Fibroblast of the aortic adventitia (primary cell): Measurements from ENCODE around the gene SOX6. TPM values are rescaled to one million over a fixed set of nuclear protein-coding genes. Genes with fewer than 3 reads are reported as not detected.

Experiments used
- DNase-seq: peaks from one replicate; pipeline ENCODE4 v3.0.0-alpha.2; 2010; ENCODE audit warnings: low read depth
- H3K4me3 ChIP-seq: 2 replicates; pipeline ENCODE4 v1.5.1; 2011; ENCODE audit warnings: low read depth, mild to moderate bottlenecking, control low read depth, low read length, moderate library complexity
- total RNA-seq: library from RNA; depleted of rRNA; stranded (reverse); fragments of >200 nt; gene quantifications from 2 replicates; pipeline ENCODE4 v1.2.3, GENCODE V29; 2012; ENCODE audit warnings: low replicate concordance
- TF ChIP-seq, protein P1 (sequence below): IDR thresholded peaks from 2 replicates; pipeline ENCODE4 v1.5.1; 2011; ENCODE audit warnings: mild to moderate bottlenecking, low read length, control low read depth, inconsistent platforms; ENCODE audit not compliant: insufficient read depth

Gene SOX6
- total RNA-seq, 1 donor, result 0.36 TPM

DNA sequence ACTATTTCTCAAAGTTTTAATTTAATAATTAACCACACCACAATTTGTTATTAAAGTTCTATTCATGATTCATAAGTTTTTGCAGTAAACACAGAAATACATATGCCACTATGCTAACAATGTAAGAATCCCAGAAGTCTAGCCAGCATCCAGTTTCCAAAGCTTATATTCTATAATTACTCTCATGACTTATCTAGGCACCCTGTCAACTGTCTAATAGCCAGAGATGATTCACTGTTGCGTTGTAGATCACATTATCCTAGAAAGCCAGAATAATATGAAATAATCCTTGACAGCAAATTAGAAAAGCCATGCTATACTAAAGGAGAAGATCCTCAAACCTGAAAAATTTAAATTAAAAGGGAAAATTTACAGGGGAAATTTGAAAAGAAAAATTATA, 141.0 kb downstream of the SOX6 start:
- H3K4me3 ChIP-seq, result no peak overlapping the region
- no peak for DNase-seq
- TF ChIP-seq, protein P1, sequence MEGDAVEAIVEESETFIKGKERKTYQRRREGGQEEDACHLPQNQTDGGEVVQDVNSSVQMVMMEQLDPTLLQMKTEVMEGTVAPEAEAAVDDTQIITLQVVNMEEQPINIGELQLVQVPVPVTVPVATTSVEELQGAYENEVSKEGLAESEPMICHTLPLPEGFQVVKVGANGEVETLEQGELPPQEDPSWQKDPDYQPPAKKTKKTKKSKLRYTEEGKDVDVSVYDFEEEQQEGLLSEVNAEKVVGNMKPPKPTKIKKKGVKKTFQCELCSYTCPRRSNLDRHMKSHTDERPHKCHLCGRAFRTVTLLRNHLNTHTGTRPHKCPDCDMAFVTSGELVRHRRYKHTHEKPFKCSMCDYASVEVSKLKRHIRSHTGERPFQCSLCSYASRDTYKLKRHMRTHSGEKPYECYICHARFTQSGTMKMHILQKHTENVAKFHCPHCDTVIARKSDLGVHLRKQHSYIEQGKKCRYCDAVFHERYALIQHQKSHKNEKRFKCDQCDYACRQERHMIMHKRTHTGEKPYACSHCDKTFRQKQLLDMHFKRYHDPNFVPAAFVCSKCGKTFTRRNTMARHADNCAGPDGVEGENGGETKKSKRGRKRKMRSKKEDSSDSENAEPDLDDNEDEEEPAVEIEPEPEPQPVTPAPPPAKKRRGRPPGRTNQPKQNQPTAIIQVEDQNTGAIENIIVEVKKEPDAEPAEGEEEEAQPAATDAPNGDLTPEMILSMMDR, result no peak

- TF ChIP-seq, protein P1, result no peak
- no peak for DNase-seq
- H3K4me3 ChIP-seq, result no peak overlapping the region
These were observed 144.9 kb downstream of the SOX6 start for GRCh38 chr11:16211407-16211806.

DNA sequence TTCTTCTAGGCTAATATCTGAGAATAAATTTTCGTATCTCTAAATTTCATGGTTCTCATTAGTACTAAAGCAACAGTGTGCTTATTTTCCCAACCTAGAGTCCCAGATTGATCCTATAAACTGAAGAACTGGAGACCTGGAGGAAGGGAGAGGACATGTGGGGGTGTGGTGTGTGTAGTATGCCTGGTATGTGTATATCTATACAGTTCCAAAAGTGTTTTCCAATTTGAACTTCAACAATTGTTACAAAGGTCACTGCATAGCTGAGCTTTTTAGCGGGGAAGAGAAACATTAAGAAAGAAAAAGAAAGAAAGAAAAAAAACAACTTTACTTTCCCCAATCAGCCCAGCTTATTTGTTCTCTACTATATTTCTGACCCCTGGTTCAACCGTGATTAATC, 152.1 kb downstream of the SOX6 start:
- no peak for DNase-seq
- TF ChIP-seq, protein P1, result no peak

GRCh38 chr11:16195651-16196050, 160.7 kb downstream of the SOX6 start:
- TF ChIP-seq, protein P1, result no peak
- peak; percentile 0 for DNase-seq
- no peak overlapping the region for H3K4me3 ChIP-seq

More for the DNA sequence above, 152.1 kb downstream of the SOX6 start:
- no peak overlapping the region for H3K4me3 ChIP-seq

DNA sequence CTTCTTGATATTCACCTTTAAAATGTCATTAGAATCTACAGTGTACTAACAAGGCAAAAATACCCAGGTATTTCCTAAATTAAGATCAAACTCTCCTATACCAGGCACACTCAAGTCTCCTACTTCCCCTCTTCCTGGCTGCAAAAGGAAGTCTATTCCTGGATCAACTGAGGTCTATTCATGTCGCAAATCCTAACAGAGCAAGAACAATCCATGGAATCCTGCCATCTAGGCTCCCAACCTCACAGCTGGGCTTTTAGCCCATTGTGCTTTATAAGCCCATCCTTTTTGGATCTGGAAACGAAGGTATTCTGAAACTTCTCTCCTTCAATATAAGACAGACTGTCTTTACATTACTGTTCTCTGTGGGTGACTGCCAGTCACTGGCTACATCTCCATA, 161.8 kb downstream of the SOX6 start:
- TF ChIP-seq, protein P1, result no peak
- H3K4me3 ChIP-seq, result no peak overlapping the region
- DNase-seq, result peak; percentile 27

DNA sequence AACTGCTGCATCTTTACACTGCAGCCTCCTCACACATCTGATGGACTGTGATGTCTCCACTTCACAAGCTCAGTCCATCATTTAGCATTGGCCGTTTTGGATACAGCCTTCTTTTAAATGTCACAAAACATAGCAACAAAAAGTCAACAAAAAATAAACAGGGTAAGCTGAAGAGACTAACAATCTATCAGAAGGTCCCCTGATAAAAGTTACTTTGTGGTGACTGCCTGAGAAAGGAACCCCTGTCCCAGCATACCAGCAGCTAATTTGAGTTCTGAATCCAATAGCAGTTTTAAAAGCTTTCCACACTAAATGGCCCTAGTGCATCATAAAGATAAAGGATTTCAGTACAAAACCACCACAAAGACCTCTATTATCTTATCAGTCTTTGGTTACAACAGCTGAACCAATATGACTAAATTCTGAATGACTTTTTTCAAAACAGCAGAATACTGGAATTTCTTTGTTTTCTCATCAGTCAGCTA, 162.4 kb downstream of the SOX6 start:
- TF ChIP-seq, protein P1, result no peak
- no peak overlapping the region for H3K4me3 ChIP-seq
- no peak for DNase-seq

DNA sequence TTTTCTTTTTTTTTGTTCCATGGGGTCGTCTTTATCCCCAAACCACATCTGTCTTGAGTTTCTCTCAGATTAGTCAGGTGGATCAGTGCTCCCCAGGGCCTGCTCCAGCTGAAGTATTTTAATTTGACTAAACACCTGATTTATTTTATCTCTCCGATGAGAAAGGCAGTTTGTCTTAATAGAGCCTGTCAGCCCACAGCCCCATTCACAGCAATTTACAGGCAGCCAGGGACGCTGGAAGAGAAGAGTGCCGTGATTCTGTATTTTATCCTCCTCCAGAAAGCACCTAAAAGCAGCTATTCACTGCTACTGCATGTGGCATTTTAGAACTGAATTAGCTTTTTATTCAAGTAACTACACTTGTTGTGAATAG, 164.5 kb downstream of the SOX6 start:
- no peak overlapping the region for H3K4me3 ChIP-seq
- TF ChIP-seq, protein P1, result no peak
- no peak for DNase-seq
